OCI-LY7 (cell line): ENCODE measurements around the gene SHOC2. TPM values are rescaled to one million over a fixed set of nuclear protein-coding genes. Genes with fewer than 3 reads are reported as not detected.

Source experiments
- BruUV-seq: library from RNA; stranded (reverse); fragments of 400-500 nt; replicated peaks from 2 replicates; lab custom pipeline; 2021; lab: Mats Ljungman, UMichigan
- CTCF ChIA-PET: fragments of 300-600 bp; sonication (Branson Sonifier 250); formaldehyde crosslinking; loops from one replicate; lab custom pipeline; 2022; ENCODE audit warnings: antibody characterized with exemption; ENCODE audit not compliant: unreplicated experiment; lab: Charles Lee
- POLR2A ChIA-PET: fragments of 300-600 bp; sonication (Branson Sonifier 250); formaldehyde crosslinking; loops from one replicate; lab custom pipeline; 2022; ENCODE audit warnings: antibody characterized with exemption; lab: Charles Lee
- DNase-seq: peaks from one replicate; pipeline ENCODE4 v3.0.0-alpha.2; 2015; ENCODE audit warnings: low spot score
- H2AFZ ChIP-seq: fragments of 200-600 bp; sonication (generic), shearing (Covaris generic); 2 replicates; pipeline ENCODE4 v1.6.1; 2014; ENCODE audit warnings: mild to moderate bottlenecking, antibody characterized with exemption, low read length, moderate library complexity
- H3K27ac ChIP-seq: fragments of 200-600 bp; sonication (generic); 2 replicates; pipeline ENCODE4 v1.5.1; 2014; ENCODE audit warnings: mixed run types, low read depth, mild to moderate bottlenecking, moderate library complexity, low read length, inconsistent platforms; ENCODE audit not compliant: poor library complexity, severe bottlenecking
- H3K36me3 ChIP-seq: fragments of 200-600 bp; sonication (generic); 2 replicates; pipeline ENCODE4 v1.6.1; 2014; ENCODE audit warnings: mild to moderate bottlenecking, antibody characterized with exemption, low read length, moderate library complexity, mixed read lengths; ENCODE audit not compliant: insufficient read depth
- H3K4me1 ChIP-seq: fragments of 200-600 bp; sonication (generic); 2 replicates; pipeline ENCODE4 v1.5.1; 2014; ENCODE audit warnings: mild to moderate bottlenecking, low read length; ENCODE audit not compliant: insufficient read depth, poor library complexity, severe bottlenecking
- H3K4me2 ChIP-seq: fragments of 200-600 bp; sonication (generic); 2 replicates; pipeline ENCODE4 v1.6.1; 2014; ENCODE audit warnings: mild to moderate bottlenecking, low read length
- H3K4me3 ChIP-seq: fragments of 200-600 bp; sonication (generic); 2 replicates; pipeline ENCODE4 v1.5.1; 2014; ENCODE audit warnings: mild to moderate bottlenecking, low read depth, low read length; ENCODE audit not compliant: poor library complexity, severe bottlenecking
- H3K79me2 ChIP-seq: fragments of 200-600 bp; sonication (generic); 2 replicates; pipeline ENCODE4 v1.6.1; 2016; ENCODE audit warnings: low read depth, mild to moderate bottlenecking, low read length, moderate library complexity, mixed read lengths; ENCODE audit not compliant: insufficient read depth
- H3K9me2 ChIP-seq: fragments of 200-600 bp; sonication (generic); 2 replicates; pipeline ENCODE4 v1.6.1; 2016; ENCODE audit warnings: mild to moderate bottlenecking, low read length, mixed read lengths; ENCODE audit not compliant: insufficient read depth
- H3K9me3 ChIP-seq: fragments of 200-600 bp; sonication (generic); 2 replicates; pipeline ENCODE4 v1.6.1; 2014; ENCODE audit warnings: mild to moderate bottlenecking, mixed run types, low read length, mixed read lengths
- H4K20me1 ChIP-seq: fragments of 200-600 bp; sonication (generic); 2 replicates; pipeline ENCODE4 v1.6.1; 2014; ENCODE audit warnings: mild to moderate bottlenecking, antibody characterized with exemption, low read length, moderate library complexity, mixed read lengths; ENCODE audit not compliant: insufficient read depth
- CTCF ChIP-seq: fragments of 200-600 bp; sonication (generic); conservative IDR thresholded peaks from 2 replicates; pipeline ENCODE4 v1.5.1; 2014; ENCODE audit warnings: mild to moderate bottlenecking, antibody characterized with exemption, low read length, moderate library complexity, mixed read lengths
- EZH2phosphoT487 ChIP-seq: fragments of 200-600 bp; sonication (generic); IDR thresholded peaks from 2 replicates; pipeline ENCODE4 v1.6.1; 2018; ENCODE audit warnings: low read depth, borderline replicate concordance, mild to moderate bottlenecking, mixed run types, antibody characterized with exemption, low read length, moderate library complexity, mixed read lengths
- intact Hi-C: fragments of 100-400 bp; cut with micrococcal nuclease; formaldehyde crosslinking; loops from one replicate; pipeline ENCODE4 v1.10.0; 2022; ENCODE audit not compliant: unreplicated experiment
- total RNA-seq, 2 experiments: library from RNA; depleted of rRNA in 1 of 2; stranded (reverse); fragments of >200 nt in 1 of 2; shearing (Covaris generic) in 1 of 2; gene quantifications; 2 replicates each; pipeline ENCODE4 v1.2.3, GENCODE V29; 2014 to 2022

SHOC2 gene
- total RNA-seq, 2 experiments from 2014 or later = 54.1 to 92.2 TPM

- H3K4me3 ChIP-seq = no peak overlapping the region
- ChIA-PET POLR2A (interaction anchor here (0.6 to 2.6 kb wide), 6 partner anchors 8 to 713 kb away, joined by 3 to 13 read pairs (median 6); partner anchors contain the start of genes BBIP1 and SHOC2), CTCF (no interaction called here)
- no peak overlapping the region for H2AFZ ChIP-seq
- BruUV-seq = no TSS peak
- H3K79me2 ChIP-seq = peaks cover 100% of the 10 kb centered on the region
- no peak for DNase-seq
- H3K9me2 ChIP-seq = no peaks in the 10 kb centered on the region
- no peak overlapping the region for H3K27ac ChIP-seq
- intact Hi-C loops = loop anchor here (10.0 kb wide), 1 partner anchor 713 kb away; no protein-coding TSS in a partner anchor
- H3K4me1 ChIP-seq = peaks cover 73% of the 10 kb centered on the region
- peaks cover 5% of the 10 kb centered on the region; the same call in 1 of the 2 replicates for H3K9me3 ChIP-seq
- TF ChIP-seq EZH2phosphoT487 = no peak
- no peak for TF ChIP-seq CTCF
- H3K4me2 ChIP-seq = no peak overlapping the region
- H3K36me3 ChIP-seq = peaks cover 63% of the 10 kb centered on the region
- peaks cover 71% of the 10 kb centered on the region for H4K20me1 ChIP-seq
Observed at GRCh38 chr10:110927461-110927860, 8.1 kb downstream of the SHOC2 start.

- TF ChIP-seq EZH2phosphoT487 = no peak
- no peak for TF ChIP-seq CTCF
- ChIA-PET POLR2A (no interaction called here), CTCF (no interaction called here)
- H3K79me2 ChIP-seq = peaks cover 100% of the 10 kb centered on the region
- no peak for DNase-seq
- no TSS peak for BruUV-seq
- no peaks in the 10 kb centered on the region for H3K9me2 ChIP-seq
- peaks cover 64% of the 10 kb centered on the region for H4K20me1 ChIP-seq
- no peak overlapping the region for H3K27ac ChIP-seq
- H3K4me3 ChIP-seq = no peak overlapping the region
- H2AFZ ChIP-seq = no peak overlapping the region
- intact Hi-C loops = no loop called here
- peaks cover 11% of the 10 kb centered on the region; the same call in 1 of the 2 replicates for H3K9me3 ChIP-seq
- H3K4me2 ChIP-seq = no peak overlapping the region
- H3K4me1 ChIP-seq = peaks cover 36% of the 10 kb centered on the region
- H3K36me3 ChIP-seq = peaks cover 64% of the 10 kb centered on the region
Observed at GRCh38 chr10:110931769-110932381, 12.5 kb downstream of the SHOC2 start.

- no peaks in the 10 kb centered on the region for H3K9me2 ChIP-seq
- intact Hi-C loops = no loop called here
- CTCF ChIA-PET = no interaction called here
Observed at GRCh38 chr10:110932505-110933180, 13.2 kb downstream of the SHOC2 start.

More at GRCh38 chr10:110932505-110933180, 13.2 kb downstream of the SHOC2 start:
- H3K4me2 ChIP-seq = no peak overlapping the region
- peaks cover 100% of the 10 kb centered on the region for H3K79me2 ChIP-seq
- H3K36me3 ChIP-seq = peaks cover 64% of the 10 kb centered on the region
- peaks cover 8% of the 10 kb centered on the region; the same call in 1 of the 2 replicates for H3K9me3 ChIP-seq
- TF ChIP-seq EZH2phosphoT487 (no peak), CTCF (no peak)
- DNase-seq = no peak
- no peak overlapping the region for H2AFZ ChIP-seq
- no peak overlapping the region for H3K4me3 ChIP-seq
- no TSS peak for BruUV-seq
- H4K20me1 ChIP-seq = peaks cover 60% of the 10 kb centered on the region
- POLR2A ChIA-PET = interaction anchor here (1.0 kb wide), 1 partner anchor 28 kb away, joined by 5 read pairs; no protein-coding TSS in a partner anchor
- peaks cover 36% of the 10 kb centered on the region for H3K4me1 ChIP-seq
- H3K27ac ChIP-seq = no peak overlapping the region
